Colon (tissue), 2 donors: ENCODE data around the gene MROH7.

Experiments used
- FAIRE-seq: peaks from 2 replicates; lab custom pipeline; 2012; peaks lifted over from hg19 to GRCh38; lab: Jason Lieb, UNC
- donor health status: control.
- donor health status: control.

The MROH7 gene

DNA sequence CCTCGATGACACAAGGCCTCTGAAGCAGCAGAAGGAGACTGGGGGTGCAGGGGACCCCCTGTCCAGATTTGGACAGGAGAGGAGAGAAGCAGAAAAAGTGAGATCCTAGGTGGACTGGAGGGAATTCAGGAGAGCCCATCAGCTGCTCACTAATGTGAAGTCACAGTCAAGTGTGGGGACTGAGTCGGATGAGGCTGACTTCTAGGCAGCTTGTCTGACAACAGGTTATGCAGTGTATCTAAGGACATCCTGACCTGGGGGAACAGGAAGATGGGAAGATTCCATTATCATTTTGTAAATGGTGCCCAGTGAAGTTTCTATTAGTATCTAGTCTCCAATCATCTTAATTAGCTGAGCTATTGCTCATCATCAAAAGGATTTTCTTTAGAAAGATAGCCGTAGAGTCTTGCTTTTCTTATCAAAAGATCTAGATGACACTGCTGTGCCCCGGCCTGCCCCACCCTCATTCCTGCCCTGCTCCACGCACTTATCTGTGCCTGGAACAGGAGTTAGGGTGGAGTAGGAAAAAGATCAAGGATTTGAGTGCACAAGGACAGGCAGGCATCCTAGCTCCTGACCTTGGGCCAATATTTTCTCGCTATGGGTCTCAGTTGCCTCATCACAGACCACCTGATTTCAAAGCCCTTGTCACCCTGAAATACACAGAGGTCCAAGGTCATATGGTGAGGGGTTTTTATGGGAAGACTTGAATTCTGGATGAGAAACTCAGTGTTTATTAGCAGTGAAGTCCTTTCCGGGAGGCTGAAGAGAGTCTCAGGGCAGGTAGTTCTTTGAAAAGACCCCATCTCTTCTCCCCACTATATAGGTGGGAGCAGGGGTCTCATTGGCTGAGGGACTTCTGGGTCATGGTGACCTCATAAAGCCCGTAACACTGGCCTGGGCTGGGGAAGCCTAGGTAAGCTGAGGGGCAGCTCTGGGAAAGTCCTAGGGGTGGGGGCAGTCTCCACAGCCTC lies at the start of gene MROH7:
Gene MROH7, plus strand, starts transcription at position 924 of the 974 bp plus-strand sequence. CDS start 11,141 bp downstream, outside the sequence.
- FAIRE-seq, result no peak

DNA sequence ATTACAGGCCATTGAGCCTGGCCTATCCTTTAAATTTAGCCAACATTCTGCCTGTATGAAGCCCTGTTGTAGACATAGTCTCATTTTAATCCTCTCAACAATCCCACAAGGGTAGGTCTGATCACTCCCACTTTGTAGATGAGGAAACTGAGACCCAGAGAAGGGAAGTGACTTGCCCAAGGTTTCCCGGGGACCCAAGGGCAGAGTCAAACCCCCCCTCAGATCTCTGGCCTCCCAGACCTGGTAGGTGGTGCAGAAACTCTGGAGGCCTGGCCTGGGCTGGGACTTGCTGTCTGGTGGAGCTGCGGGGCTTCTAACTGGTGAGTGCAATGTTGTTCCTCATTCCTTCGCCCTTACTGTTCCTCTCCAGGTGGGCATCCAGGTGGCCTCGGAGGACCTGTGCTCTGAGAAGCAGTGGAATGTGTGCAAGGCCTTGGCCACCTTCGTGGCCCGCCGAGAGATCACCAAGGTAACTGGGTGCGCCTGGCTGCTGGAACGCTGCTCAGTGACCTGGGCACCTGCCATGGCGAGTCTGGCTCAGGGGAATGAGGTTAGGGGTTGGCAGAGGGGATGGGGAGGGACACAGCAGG lies 47.9 kb upstream of the MROH7 start:
- FAIRE-seq, result no peak

DNA sequence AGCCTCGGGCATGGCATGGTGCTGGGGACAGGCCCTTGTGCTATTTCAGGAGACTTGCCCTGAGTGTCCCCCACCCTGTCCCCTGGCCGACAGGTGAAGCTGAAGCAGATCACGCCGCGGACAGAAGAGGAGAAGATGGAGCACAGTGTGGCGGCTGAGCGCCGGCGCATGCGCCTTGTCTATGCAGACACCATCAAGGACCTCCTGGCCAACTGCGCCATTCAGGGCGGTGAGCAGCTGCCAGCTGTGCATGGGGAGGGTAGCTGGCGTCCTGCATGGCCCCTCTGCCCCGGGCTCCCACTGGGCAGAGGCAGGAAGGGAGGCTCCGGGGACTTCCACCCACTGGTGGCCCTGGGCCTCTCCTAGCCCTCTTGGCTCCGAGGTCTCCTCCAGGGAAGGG lies 47.1 kb upstream of the MROH7 start:
- no peak for FAIRE-seq

DNA sequence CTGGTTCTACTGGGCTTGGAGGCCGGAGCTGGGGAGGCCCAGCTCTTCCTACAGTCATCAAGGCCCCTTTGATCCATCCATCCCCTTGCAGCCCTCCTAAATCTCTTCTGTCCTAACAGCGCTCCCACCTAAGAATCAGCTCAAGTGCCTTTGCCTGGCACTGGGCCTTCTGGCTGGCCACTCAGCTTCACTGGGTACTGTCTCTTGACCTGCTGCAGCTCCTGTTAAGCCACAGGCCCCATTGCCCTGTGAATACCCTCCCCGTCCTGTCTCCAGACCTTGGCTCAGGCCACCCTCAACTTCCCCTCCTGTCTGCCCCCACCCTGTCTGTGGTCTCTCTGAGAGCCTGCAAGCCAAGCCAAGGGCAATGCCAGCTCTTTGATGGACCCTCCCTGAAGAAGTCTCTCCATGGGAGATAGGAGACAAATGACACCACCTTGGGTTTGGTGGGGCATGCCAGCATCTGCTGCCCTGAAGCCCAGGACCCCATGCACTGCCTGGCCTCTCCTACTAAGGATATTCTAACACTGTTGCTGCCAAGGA lies 45.6 kb upstream of the MROH7 start:
- no peak for FAIRE-seq

DNA sequence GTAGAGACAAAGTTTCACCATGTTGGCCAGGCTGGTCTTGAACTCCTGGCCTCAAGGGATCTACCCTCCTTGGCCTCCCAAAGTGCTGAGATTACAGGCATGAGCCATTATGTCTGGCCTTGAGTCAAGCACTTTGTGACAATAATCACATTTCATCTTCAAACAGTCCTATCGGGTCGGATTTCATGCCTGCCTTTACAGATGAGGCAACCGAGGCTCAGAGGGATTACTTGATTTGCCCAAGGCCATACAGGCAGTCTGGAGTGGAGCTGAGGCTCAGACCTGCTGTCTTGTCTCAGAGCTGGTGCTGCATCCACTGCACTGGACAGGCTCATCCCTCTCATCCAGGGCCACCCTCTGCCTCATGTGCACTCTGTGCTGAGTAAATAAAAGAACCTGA lies 44.8 kb upstream of the MROH7 start:
- no peak for FAIRE-seq

DNA sequence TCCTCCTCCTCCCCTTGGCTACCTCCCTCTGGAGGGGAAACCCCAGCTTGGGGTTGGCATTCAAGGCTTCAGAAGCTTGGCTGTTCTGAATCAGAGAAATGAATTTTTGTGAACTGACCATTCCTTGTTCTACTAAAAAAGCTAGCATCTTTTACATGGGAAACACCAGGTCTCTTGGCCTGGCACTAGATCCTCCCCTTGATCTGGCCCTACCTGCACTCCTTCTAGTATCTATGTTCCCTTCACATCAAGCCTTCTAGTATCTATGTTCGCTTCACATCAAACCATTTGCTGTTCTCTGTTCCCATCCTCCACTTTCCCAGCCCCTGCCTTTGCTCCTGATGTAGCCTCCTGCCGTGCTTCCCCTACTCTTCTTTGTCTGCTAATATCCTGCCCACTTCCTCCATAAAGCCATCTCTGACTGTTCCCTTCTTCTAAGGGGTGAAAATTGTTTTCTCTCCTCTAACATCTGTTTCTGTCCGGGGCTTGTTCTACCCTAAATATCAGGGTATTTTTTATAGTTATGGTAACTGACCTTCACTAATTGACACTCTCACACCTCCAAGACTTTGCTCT lies 44.0 kb upstream of the MROH7 start:
- no peak for FAIRE-seq

DNA sequence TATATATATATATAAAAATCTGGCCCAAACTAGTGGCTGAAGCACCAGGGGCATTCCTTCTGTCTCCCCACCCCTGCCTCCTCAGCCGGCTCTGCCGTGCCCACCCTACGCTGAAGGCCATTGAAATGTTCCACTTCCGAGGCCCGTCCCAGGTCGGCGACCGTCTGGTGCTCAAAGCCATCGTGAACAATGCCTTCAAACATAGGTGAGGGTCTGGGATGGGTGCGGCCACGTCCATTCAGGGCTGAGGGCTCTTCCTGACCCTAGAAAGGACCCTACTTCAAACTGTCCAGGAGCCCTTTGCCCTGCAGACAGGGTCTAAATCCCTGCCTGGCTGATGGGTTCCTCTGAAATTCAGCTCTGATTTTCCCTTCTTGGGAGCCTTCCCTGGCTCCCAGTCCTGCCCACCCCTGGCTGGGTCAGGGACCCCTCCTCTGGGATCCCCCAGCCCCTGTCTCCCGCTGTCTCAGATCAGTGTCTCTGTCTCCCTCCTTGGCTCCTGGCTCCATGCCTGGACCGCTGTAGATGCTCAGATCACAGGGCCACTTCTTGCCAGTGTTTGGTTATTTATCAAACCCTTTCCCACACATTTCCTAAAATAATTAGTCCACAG lies 42.3 kb upstream of the MROH7 start:
- FAIRE-seq, result no peak

DNA sequence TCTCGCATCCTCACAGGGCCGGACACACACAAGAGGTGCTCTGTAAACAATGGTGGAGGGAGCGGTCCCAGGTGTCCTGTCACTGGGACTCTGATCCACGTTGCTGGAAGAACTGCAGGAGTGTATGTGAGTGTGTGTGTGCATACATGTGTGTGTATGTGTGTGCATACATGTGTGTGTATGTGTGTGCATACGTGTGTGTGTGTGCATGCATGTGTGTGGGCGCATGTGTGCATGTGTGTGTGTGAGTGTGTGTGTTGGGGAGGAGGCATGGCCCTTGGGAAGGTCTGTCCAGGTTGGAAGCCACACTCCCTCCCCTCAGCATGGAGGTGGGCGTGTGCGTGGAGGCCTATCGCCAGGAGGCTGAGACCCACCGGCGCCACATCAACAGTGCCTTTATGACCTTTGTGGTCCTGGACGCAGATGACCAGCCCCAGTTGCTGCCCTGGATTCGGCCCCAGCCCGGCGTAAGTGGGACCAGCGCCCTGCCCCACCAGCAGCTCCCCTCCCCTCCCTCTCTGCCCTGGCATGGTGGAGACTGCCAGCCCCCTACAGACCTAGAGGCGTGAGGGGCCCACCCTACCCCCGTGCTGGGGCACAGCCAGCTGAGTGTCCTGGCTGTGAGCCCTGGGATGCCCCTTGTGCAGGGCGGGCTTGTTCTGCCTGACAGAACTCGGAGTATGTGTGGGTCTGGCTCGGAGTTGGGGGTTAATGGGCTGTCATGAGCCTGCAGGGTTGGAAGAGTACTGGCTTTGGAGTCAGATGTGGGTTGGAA lies 40.5 kb upstream of the MROH7 start:
- FAIRE-seq, result no peak

DNA sequence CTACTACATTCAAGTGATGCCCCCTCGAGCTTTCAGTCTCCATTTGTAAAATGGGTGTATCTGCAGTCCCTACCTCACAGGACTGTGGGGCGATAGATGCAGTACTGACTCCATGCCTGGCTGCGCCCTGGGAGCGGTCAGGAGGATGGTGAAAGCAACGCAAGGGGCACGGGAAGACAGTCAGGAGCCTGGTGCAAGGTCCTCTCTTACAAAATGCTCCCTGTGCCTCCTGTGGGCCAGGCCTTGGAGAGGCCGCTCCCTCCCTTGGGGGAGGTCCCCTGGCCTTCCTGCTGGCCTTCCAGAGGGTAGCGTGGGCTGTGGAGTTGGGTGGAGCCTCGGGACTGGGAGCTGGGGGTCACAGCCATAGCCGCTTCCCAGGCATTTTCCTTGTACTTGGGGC lies 39.9 kb upstream of the MROH7 start:
- no peak for FAIRE-seq

DNA sequence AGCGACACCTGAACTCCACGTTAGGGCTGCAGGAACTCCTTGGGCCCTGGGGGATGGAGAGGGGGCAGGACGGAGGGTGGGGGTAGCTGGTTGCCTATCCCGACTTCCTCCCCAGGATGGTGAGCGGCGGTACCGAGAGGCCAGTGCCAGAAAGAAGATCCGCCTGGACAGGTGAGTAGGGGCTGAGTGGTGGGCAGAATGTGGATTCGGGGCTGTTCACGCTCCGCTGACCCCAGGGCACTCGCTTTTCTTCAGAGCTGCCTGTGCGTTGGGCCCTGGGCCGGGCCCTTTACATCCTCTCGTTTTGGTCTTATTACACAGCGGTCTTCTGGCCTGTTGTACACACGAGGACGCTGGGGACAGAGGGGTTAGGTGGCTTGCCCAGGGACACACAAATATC lies 39.0 kb upstream of the MROH7 start:
- no peak for FAIRE-seq

DNA sequence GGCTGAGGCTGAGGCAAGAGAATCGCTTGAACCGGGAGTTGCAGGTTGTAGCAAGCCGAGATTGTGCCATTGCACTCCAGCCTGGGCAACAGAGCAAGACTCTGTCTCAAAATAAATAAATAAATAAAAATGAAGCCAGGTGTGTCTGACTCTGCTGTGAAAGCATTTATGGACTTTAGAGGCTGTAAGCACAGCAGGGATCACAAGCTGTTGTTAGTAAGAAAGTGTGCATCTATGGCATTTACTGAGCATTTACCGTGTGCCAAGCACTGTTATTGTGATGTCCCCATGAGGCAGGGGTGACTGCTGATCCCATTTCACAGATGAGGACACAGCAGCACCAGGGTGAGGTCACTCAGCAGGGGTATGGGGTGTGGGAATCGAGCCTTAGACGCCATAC lies 38.3 kb upstream of the MROH7 start:
- no peak for FAIRE-seq

DNA sequence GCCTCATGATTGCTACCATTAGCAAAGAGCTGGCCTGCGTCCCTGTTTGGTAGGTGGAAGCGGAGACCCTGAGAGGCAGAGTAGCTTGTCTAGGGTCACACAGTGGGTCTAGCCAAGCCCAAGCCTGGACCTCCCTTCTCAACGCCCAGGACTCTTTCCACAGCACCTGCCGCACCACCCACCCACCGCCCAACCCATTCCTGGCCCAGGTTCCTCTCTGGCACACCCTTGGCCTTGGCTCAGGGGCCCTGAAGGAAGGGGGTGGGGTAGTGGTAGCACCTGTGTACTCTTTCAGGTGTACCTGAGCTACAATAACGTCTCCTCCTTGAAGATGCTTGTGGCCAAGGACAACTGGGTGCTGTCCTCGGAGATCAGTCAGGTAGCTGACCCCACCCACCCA lies 37.5 kb upstream of the MROH7 start:
- no peak for FAIRE-seq

DNA sequence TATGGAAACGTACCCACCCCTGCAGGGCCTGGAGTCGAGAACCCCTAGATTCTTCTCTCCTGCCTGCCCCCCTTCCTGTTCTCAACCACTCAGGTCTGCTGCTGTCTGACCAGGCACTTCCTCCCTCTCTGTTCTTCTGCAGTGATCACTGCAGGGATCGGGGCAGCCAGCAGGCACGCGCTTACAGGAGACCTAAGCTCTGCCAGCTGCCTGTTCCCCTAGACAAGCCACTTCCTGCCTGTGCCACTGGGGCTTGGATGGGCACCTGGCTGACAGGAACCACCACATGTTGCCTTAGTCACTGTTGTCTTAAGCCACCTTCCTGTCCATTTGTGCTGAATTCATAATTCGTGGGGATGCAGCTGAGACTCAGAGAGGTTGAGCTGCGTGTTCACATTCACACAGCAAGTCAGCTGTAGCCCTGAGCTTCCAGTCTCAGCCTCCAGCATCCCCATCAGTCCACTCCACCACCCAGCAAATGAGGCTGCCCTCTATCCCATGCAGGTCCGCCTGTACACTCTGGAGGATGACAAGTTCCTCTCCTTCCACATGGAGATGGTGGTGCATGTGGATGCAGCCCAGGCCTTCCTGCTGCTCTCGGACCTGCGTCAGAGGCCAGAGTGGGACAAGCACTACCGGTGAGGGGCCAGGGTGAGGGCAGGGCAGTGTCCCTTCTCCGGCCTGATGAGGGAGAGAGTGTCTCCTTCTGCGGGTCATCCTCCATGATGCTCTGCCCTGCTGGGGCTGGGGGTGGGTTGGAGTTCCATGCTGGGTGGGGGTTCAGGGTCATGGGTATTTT lies 36.8 kb upstream of the MROH7 start:
- no peak for FAIRE-seq

DNA sequence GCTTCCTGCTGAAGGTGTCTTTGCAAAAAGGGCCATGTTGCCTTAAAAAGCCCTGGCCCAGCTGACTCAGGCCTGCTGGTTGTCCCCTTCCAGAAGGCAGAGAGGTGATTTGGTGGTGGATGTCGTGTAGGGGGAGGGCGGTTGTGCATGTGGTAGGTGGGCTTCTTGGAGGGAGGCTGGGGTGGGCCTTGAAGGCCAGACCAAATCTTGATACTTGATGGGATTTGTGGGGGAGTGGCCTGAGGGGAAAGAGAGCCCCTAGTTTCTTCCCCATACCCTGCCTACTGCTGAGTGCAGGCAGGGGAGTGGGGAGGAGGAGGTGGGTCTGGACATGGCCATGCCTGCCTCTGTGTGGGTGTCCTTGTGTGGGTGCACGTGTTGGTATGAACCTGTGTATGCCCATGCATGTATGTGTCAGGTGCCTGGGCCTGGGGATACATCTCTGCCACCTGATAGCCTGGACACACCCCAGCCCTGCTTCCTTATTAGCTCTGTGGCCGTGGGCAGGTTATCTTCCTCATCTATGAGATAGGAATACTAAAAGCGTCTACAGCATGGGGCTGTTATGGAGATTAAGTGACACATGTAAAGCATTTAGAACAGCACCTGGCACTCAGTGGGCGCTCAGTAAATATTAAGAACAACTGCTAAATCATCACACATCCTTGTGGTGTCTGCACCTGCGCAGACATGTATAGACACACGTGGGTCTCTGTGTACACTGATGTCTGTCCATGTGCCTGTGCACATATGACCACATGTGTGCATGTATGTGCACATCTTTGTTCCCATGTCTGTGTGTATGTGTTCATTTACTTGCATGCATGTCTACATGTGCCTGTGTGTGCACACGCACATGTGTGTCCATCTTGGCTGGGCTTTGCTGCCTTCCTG lies 35.2 kb upstream of the MROH7 start:
- no peak for FAIRE-seq

DNA sequence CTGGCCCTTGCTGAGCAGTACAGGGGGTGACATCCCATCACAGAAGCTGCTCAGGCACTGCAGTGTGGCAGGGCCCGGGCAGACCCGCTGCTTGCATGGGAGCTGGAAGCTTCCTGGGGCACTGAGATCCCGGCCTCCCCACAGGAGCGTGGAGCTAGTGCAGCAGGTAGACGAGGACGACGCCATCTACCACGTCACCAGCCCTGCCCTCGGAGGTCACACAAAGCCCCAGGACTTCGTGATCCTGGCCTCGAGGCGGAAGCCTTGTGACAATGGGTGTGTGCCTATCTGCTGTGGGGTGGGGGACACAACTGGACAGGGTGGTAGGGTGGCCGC lies 34.6 kb upstream of the MROH7 start:
- FAIRE-seq, result no peak

DNA sequence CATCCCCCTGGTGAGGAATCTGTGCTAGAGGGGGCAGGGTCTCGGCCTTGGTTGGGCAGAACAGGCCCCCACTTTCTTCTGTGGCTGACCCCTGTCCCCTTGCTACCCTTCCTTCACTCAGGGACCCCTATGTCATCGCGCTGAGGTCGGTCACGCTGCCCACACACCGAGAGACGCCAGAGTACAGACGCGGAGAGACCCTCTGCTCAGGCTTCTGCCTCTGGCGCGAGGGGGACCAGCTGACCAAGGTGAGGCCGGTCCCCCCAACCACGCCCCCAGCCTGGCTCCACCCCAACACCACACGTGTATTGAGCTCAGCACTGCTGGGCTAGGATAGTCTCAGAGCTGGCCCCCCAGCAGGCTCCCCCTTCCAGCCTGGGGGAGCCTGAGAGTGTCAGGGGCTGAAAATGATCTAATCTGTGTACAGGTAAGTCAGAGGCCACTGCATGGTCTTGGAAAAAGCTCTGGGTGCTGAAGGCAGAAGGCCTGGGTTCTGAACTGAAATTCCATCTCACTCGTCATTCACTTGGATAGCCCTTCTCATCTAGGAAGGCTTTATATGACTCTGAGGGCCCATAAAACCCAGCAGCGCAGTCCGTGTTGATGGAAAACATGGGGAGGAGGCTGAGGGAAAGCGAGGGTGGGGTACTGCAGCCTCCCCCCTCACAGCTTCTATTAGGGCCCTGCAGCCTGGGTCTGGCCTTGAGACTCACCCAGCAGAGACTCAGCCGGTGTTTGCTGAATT lies 33.6 kb upstream of the MROH7 start:
- FAIRE-seq, result no peak

DNA sequence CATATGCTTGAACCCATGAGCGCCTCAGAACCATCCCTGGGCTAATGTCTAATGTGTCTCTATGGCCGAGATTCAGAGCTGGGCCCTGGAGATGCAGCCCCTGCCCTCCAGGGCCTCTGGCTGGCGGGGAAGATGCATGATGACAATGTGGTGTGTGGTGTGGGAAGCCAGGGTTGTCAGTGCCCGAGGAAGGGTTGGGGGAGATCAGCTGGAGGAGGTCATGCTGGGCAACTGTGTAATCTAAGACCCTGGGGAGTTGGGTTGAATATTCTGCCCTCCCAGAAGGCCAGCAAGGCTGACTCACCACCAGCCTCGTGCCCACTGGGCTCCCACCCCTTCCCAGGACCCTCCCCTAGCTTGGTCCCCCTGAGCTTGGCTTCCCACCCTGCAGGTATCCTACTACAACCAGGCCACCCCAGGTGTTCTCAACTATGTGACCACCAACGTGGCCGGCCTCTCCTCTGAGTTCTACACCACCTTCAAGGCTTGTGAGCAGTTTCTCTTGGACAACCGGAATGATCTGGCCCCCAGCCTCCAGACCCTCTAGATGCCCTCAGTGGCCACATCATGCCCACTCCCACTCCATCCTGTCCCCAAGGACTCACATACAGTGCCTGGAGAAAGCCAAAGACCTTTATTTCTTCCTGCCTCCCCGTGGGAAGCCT lies 32.9 kb upstream of the MROH7 start:
- FAIRE-seq, result no peak

DNA sequence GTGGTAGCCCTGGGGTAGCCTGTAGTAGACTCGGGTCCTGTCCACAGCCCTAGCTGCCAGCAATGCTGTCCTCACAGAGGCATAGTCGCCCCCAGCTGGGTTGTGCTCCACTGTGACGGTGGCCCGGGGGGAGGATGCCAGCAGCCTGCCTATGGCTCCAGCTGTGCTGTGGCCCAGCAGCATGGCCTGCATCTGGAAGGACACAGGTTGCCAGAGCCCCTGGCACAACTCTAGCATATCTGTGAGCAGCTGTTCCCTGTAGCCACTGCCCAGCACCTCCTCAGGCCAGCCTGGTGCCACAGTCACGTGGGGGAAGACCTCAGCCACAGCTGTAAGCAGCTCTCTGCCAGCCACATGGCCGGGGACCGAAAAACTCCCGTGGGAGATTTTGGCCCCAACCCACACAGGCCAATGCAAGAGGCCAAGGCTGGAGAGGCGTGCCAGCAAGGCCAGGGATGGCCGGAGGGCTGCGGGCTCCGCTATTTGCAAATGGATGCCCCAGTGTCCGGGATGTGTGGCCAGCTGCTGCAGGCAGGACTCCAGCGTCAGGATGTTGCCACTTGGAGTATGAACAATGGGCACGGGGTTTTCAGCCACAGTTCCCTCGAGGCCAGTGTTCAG lies 32.2 kb upstream of the MROH7 start:
- FAIRE-seq, result no peak
